NCI-H187 treated with DMSO at 0.1 percent for 48 hours (cell line): ENCODE data around the gene CPPED1.

Source experiments
- DNase-seq: peaks from one replicate; lab custom pipeline; 2025; lab: John Stamatoyannopoulos, UW

Gene CPPED1

GRCh38 chr16:12732600-12732999 lies 71.1 kb downstream of the CPPED1 start:
- DNase-seq, result no peak

GRCh38 chr16:12729448-12729847 lies 74.2 kb downstream of the CPPED1 start:
- DNase-seq, result no peak

GRCh38 chr16:12728469-12728868 lies 75.2 kb downstream of the CPPED1 start:
- no peak for DNase-seq

- DNase-seq, result no peak
These were observed 79.5 kb downstream of the CPPED1 start for GRCh38 chr16:12724226-12724625.

- DNase-seq, result no peak
These were observed 80.0 kb downstream of the CPPED1 start for GRCh38 chr16:12723681-12724080.

GRCh38 chr16:12721841-12722421 lies 81.8 kb downstream of the CPPED1 start:
- no peak for DNase-seq

GRCh38 chr16:12719972-12720371 lies 83.7 kb downstream of the CPPED1 start:
- DNase-seq, result no peak

- no peak for DNase-seq
These were observed 87.0 kb downstream of the CPPED1 start for GRCh38 chr16:12716658-12717057.

- DNase-seq, result no peak
These were observed 93.9 kb downstream of the CPPED1 start for GRCh38 chr16:12709807-12710206.

- no peak for DNase-seq
These were observed 95.4 kb downstream of the CPPED1 start for GRCh38 chr16:12708266-12708665.

- DNase-seq, result no peak
These were observed 97.1 kb downstream of the CPPED1 start for GRCh38 chr16:12706628-12707027.

- no peak for DNase-seq
These were observed 99.1 kb downstream of the CPPED1 start for GRCh38 chr16:12704492-12705111.

GRCh38 chr16:12703935-12704334 lies 99.8 kb downstream of the CPPED1 start:
- no peak for DNase-seq

- DNase-seq, result no peak
These were observed 103.5 kb downstream of the CPPED1 start for GRCh38 chr16:12700161-12700560.

- DNase-seq, result no peak
These were observed 104.5 kb downstream of the CPPED1 start for GRCh38 chr16:12699161-12699560.

- DNase-seq, result no peak
These were observed 106.2 kb downstream of the CPPED1 start for GRCh38 chr16:12697437-12697836.

GRCh38 chr16:12695454-12695853 lies 108.2 kb downstream of the CPPED1 start:
- DNase-seq, result no peak

GRCh38 chr16:12690024-12690423 lies 113.7 kb downstream of the CPPED1 start:
- DNase-seq, result no peak

GRCh38 chr16:12688951-12689850 lies 114.5 kb downstream of the CPPED1 start:
- no peak for DNase-seq

- DNase-seq, result no peak
These were observed 117.9 kb downstream of the CPPED1 start for GRCh38 chr16:12685806-12686205.

- DNase-seq, result no peak
These were observed 121.1 kb downstream of the CPPED1 start for GRCh38 chr16:12682432-12683165.

GRCh38 chr16:12681653-12682052 lies 122.0 kb downstream of the CPPED1 start:
- no peak for DNase-seq
